A673 (cell line): Measurements from ENCODE around the gene TTLL5. TPM values are rescaled to one million over a fixed set of nuclear protein-coding genes. Genes with fewer than 3 reads are reported as not detected.

ENCODE experiments used
- BruUV-seq: library from RNA; stranded (reverse); fragments of 400-500 nt; replicated peaks from 2 replicates; lab custom pipeline; 2021; lab: Mats Ljungman, UMichigan
- CTCF ChIA-PET: fragments of 300-600 bp; sonication (Branson Sonifier 250); formaldehyde crosslinking; loops from one replicate; lab custom pipeline; 2022; ENCODE audit warnings: antibody characterized with exemption; lab: Charles Lee
- POLR2A ChIA-PET: fragments of 300-600 bp; sonication (Branson Sonifier 250); formaldehyde crosslinking; loops from one replicate; lab custom pipeline; 2022; ENCODE audit warnings: antibody characterized with exemption; ENCODE audit not compliant: low non-redundant PET; lab: Charles Lee
- DNase-seq: peaks from one replicate; pipeline ENCODE4 v3.0.0-alpha.2; 2015; ENCODE audit warnings: low spot score
- H3K27ac ChIP-seq: fragments of 200-600 bp; sonication (generic); 2 replicates; pipeline ENCODE4 v1.5.1; 2016; ENCODE audit warnings: mixed run types, low read depth, mild to moderate bottlenecking, mixed read lengths, antibody characterized with exemption, low read length; ENCODE audit not compliant: poor library complexity, severe bottlenecking
- H3K27me3 ChIP-seq: fragments of 200-600 bp; sonication (generic); replicated peaks from 2 replicates; pipeline ENCODE4 v1.6.1; 2017; ENCODE audit warnings: mixed run types, low read depth, mild to moderate bottlenecking, mixed read lengths, antibody characterized with exemption, low read length; ENCODE audit not compliant: insufficient read depth, poor library complexity
- H3K36me3 ChIP-seq: fragments of 200-600 bp; sonication (generic); 2 replicates; pipeline ENCODE4 v1.6.1; 2016; ENCODE audit warnings: mixed run types, mild to moderate bottlenecking, mixed read lengths, antibody characterized with exemption, low read length; ENCODE audit not compliant: insufficient read depth, poor library complexity, severe bottlenecking
- H3K4me1 ChIP-seq: fragments of 200-600 bp; sonication (generic); 2 replicates; pipeline ENCODE4 v1.6.1; 2017; ENCODE audit warnings: mixed run types, mild to moderate bottlenecking, mixed read lengths, antibody characterized with exemption, low read length; ENCODE audit not compliant: insufficient read depth, poor library complexity, severe bottlenecking
- H3K4me3 ChIP-seq: fragments of 200-600 bp; sonication (generic); 2 replicates; pipeline ENCODE4 v1.5.1; 2016; ENCODE audit warnings: low read depth, mixed run types, mild to moderate bottlenecking, mixed read lengths, low read length; ENCODE audit not compliant: poor library complexity, severe bottlenecking
- H3K9me3 ChIP-seq: fragments of 200-600 bp; sonication (generic); 2 replicates; pipeline ENCODE4 v1.6.1; 2016; ENCODE audit warnings: mixed run types, low read depth, mild to moderate bottlenecking, mixed read lengths, antibody characterized with exemption, low read length; ENCODE audit not compliant: poor library complexity, severe bottlenecking
- CTCF ChIP-seq: fragments of 300-800, 200-600 bp; sonication (generic); conservative IDR thresholded peaks from 2 replicates; pipeline ENCODE4 v1.5.1; 2017; ENCODE audit warnings: low read depth, mild to moderate bottlenecking, antibody characterized with exemption, low read length, moderate library complexity, mixed read lengths
- EZH2 ChIP-seq: fragments of 200-600 bp; sonication (generic); IDR thresholded peaks from 2 replicates; pipeline ENCODE4 v1.6.1; 2017; ENCODE audit warnings: borderline replicate concordance, low read depth, mild to moderate bottlenecking, mixed read lengths, antibody characterized with exemption, low read length; ENCODE audit not compliant: poor library complexity, severe bottlenecking
- intact Hi-C: fragments of 100-400 bp; cut with micrococcal nuclease; formaldehyde crosslinking; loops from one replicate; pipeline ENCODE4 v1.10.0; 2022; ENCODE audit not compliant: unreplicated experiment
- total RNA-seq: library from RNA; stranded (reverse); gene quantifications from 2 replicates; pipeline ENCODE4 v1.2.3, GENCODE V29; 2021

Gene TTLL5
- total RNA-seq, 1 experiment from 2014 or later = 56.7 TPM

DNA sequence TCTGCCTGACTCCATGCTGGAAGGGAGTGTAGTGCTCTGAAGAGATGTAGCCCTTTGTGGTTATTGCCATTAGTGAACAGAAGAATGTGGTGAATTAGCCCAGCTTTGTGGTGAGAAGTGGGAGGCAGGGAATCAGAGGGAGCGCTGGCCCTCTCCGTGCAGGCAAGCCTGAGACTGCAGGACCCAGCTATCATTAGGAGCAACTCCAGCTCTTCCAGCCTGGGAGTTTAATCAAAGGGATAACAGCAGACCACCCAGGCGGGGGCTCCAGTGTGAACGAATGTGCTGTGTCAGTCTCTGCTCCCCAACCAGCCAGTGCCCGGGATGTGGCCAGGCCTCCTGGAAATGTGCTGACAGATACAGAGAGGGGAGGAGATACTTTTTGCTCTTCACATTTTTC, 142.7 kb downstream of the TTLL5 start:
- no peak for TF ChIP-seq EZH2
- TF ChIP-seq CTCF = no peak
- Histone ChIP-seq H3K4me3 (no peak overlapping the region), H3K27ac (no peak overlapping the region), H3K4me1 (no peaks in the 10 kb centered on the region), H3K36me3 (no peaks in the 10 kb centered on the region), H3K9me3 (no peaks in the 10 kb centered on the region), H3K27me3 (no peaks in the 10 kb centered on the region)
- no TSS peak for BruUV-seq
- intact Hi-C loops = no loop called here
- no peak for DNase-seq
- POLR2A ChIA-PET = no interaction called here
- CTCF ChIA-PET = no interaction called here

GRCh38 chr14:75804570-75805275, 143.7 kb downstream of the TTLL5 start:
- no peak overlapping the region for H3K27ac ChIP-seq
- H3K36me3 ChIP-seq = no peaks in the 10 kb centered on the region
- H3K4me1 ChIP-seq = no peaks in the 10 kb centered on the region
- DNase-seq = no peak
- no peaks in the 10 kb centered on the region for H3K9me3 ChIP-seq
- ChIA-PET CTCF (no interaction called here), POLR2A (no interaction called here)
- intact Hi-C loops = no loop called here
- H3K4me3 ChIP-seq = no peak overlapping the region
- no peaks in the 10 kb centered on the region for H3K27me3 ChIP-seq
- BruUV-seq = no TSS peak
- TF ChIP-seq CTCF = no peak
- TF ChIP-seq EZH2 = no peak

- Histone ChIP-seq H3K27me3 (no peaks in the 10 kb centered on the region), H3K27ac (no peak overlapping the region), H3K36me3 (no peaks in the 10 kb centered on the region), H3K9me3 (no peaks in the 10 kb centered on the region), H3K4me3 (no peak overlapping the region), H3K4me1 (no peaks in the 10 kb centered on the region)
- intact Hi-C loops = no loop called here
- DNase-seq = no peak
- no TSS peak for BruUV-seq
- CTCF ChIA-PET = no interaction called here
- POLR2A ChIA-PET = no interaction called here
- TF ChIP-seq CTCF (no peak), EZH2 (no peak)
Observed at GRCh38 chr14:75805646-75806045, 144.6 kb downstream of the TTLL5 start.
